ENCODE results near the gene TBL1X.

Gene TBL1X

DNA sequence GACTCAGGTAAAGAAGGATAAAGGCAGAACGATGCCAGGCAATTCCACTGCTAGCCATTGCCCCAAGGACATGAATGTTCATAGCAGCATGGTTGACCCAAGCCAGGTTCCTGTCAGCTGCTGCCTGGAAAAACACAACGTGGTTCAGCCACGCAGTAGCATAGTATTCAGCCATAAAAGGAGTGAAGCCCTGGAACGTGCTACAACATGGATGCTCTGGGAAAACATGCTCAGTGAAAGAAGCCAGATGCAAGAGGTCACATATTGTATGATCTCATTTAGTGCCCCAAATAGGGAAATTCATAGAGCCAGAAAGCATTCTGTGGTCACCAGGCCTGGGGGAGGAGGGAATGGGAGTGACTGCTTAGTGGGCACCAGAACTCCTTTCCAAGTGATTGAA, 170.9 kb downstream of the TBL1X start:
- no peak for DNase-seq

DNA sequence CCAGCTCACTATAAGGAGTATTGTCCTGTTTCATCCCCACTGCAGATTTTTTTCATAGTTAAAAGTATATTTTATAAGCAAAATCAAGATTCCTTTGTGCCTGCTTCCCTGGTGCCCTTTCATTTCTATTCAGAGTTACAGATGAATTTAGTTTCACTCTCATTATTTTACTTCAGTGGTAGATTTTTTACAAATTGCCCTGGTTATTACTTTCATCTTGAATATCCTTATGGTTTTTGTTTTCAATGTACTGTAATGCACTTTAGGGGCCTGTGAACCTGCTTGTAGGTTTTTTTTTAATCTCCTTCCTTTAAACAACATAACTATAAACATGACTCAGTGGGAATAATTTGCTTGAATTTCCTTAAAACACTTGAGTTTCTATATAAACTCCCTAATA, 174.0 kb downstream of the TBL1X start:
- DNase-seq: no peak

DNA sequence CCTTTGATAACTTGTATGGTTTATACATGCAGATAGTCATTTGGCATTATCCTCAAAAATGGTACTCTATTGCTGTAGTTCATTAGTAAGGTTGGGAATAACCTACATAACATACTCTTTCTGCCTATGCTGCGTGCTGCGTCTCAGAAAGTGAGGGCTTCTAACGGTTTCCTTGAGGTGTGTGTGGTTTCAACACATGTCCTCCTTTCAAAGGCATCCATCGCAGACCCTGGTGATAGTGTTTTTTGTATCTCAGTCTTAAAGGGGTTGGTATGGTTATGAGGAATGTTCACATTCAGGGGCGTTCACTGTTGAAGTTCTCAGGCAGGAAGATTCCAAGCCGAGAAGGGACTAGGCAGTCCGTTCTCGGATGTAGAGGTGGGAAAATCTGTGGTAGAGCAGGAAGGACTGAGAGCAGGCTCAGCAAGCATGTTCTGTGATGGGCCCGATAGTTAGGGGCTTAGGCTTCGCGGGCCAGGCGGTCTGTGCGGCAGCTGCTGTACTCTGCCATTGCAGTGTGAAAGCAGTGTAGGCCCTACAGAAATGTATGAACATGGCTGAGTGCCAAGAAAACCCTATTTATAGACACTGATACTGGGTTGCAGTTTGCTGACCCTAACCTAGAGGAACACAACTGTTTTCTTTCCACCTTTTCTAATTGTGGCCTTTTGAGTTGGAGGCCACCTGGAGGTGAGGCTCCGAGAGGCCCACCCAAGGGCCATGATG, 177.6 kb downstream of the TBL1X start:
- DNase-seq: no peak

DNA sequence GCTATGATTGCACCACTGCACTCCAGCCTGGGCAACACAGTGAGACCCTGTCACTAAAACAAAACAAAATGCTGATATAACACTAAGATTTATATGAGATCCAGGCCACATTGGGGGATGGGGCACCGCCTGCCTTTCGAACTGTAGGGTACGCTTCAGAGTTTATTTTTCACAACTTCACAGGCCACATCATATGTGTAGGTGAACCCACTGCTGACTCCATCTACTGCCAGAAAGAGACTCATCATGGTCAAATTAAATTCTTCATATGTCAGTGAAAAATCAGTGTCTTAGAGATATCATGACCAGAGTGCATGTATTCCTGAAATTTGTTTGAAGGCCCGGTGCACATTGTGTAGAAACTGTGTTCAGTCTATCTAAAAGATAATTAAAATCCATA, 178.9 kb downstream of the TBL1X start:
- DNase-seq: no peak

DNA sequence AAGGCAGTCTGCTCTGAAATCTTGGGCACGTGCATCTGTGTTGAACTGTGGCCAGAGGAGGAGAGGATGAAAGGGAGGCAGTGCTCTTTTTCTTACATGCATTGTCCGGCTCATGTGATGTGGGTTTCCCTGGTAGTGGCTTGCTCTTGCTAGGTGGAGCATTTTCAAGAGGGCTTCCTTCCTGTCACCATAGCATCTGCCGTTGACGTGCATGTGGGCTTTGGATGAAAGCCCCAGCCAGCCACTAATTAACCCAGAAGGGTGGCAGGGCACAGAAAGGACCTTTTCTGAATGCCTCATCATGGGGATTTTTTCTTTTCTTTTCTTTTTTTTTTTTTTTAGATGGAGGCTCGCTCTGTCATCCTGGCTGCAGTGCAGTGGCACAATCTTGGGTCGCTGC, 179.5 kb downstream of the TBL1X start:
- no peak for DNase-seq

DNA sequence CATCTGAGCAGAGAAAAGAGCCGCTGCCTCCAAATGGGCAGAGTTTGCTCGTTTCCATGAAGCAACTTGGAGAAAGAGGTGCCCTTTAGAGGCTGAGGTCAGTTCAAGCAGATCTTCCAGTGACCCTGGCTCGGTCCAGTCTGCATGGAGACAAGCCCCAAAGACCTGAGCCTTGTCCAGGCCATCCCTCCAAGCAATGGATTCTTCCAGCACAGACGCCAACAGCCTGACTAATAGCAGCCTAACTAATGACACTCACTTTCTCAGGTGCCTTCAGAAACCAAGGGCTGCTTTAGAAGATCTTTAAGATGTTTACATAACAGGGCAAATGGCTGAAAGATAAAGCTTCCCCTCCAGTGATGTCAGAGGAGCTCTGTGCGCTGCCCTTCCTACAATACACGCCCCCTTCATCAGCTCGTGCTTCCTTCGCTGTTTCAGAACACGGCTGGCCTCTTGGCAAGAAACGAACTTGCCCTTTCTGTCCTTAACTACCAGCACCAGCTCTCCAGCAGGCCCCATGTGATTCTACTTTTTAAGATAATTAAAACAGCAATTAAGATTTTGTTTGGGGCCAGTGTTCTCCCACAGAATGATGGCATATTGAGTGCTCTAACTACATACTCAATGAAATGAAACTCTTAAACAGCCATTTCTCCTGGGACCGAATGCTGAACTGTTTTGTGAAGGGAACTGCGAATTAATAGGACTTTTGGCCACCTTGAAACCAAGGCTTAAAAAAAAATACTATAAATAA, 181.8 kb downstream of the TBL1X start:
- DNase-seq: no peak

DNA sequence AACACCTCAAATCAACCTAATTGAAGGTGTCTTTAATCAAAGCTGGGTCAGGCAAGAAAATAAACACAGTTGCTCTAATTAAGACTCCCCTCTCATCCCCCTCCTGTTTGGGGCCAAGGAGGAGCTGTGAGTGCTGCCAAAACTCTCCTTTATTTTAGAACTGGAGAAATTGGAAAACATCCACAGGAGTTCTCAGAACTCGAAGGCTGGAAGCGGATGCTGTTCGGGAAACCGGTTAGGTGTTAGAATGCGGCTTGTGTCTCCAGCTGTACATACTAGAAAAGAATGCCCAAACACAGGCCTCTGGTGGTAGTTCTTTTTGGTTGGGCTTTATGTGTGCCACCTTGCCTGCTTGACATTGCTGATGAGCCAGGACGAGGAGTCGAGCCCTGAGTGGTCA, 182.6 kb downstream of the TBL1X start:
- no peak for DNase-seq

DNA sequence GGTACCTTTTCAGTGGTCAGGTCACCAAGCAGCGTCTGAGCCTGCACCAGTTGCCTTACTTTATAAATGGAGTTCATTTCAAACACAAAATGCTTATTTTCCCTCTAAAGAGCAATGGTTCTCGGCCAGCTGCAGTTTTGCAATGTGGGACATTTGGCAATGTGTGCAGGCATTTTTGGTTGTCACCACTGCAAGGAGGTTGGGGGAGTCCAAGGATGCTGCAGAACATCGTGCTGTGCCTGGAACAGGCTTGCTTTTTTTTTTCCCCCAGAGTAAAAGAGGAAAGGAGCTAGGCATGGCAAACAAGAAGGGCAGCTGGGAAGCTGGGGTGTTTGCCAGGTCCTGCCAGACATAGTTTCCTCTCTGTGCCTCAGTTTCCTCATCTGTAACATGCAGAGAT, 185.2 kb downstream of the TBL1X start:
- no peak for DNase-seq

DNA sequence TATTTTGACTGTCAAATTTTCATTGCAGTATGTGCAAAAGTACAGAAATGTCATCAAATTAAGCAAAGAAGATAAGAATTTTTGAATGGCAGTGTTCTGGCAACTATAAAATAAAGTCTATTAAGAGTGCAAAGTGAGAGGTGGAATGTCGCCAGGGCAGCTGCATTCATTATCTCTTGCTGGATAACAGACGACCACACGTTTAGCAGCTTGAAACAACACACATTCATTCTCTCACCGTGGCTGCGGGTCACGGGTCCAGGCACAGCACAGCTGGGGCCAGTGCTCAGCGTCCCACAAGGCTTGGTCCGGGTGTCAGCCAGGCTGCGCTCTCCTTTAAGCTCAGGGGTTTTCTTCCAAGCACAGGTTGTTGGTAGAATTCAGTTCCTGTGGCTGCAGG, 186.9 kb downstream of the TBL1X start:
- DNase-seq: peak in 1 of 2 experiments; percentile 36

DNA sequence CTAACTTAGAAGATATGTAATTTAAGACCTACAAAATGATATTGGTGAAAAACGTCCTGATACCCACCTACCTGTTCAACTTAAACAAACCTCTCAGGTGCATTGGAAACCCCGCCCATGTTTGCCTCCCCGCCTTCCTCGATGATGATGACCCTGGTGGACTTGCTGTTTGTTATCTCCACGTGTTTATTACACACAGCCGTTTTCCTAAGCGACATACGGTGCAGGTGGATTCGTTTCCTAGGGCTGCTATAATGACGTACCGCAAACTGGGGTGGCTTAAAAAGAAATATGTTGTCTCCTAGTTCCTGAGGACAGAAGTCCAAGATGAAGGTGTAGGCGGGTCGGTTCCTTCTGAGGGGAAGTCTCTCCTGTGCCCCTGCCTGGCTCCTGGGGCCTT, 190.1 kb downstream of the TBL1X start:
- DNase-seq: no peak

DNA sequence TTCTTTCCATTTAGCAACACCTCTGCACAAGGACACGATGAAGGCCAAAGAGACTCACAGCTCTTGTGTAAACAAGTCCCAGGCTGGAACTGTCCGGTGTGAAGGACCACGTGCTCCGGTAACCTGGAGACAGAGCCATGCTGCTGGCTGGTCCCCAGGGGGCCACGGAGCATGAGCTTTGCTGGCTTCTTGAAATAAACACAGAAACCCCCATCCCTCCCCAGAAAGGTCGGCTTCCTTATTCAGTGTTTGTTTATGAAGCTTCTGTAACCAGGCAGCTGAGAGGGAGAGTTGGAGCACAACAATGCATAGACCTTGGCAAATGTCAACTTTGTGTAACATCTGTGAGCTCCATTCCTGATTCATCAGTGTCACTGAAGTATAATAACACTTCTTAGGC, 191.4 kb downstream of the TBL1X start:
- no peak for DNase-seq

DNA sequence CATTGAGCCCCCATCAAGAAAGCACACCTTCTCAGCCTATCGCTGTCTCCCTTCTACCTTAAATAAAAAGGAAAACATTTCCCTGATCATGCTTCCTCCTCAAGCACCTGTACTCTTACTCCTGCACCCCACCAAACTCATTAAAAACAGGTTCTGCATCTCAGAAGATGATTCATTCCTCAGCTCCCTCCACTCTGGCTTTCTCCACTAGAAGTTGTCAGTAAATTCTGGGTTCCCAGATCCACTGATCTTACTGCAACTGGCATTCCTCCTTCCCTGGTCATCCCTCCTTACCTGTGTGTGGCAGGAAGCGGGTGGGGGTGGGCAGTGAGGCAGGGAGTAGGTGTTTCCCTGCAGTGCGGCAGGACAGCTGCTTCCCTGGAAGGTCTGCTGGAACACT, 192.0 kb downstream of the TBL1X start:
- DNase-seq: no peak

DNA sequence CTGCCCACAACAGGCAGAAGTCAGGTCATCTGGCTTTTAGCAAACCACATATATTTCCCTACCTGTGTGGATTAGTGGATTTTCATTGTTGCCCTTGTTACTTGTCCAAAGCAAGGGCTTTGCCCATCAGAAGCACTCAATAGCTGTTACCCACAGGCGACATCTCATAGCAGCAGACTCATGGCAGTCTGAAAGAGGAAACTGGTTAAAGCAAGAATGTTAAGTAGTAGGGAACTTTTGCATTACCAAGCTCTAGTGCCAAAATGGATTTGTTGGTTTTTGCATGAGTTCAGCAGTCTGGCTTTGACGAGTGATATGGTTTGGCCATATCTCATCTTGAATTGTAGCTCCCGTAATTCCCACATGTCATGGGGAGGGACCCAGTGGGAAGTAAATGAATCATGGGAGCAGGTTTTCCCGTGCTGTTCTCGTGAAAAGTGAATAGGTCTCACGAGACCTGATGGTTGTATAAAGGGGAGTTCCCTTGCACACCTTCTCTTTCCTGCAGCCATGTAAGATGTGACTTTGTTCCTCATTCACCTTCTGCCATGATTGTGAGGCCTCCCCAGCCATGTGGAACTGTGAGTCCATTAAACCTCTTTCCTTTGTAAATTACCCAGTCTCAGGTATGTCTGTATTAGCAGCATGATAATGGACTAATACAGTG, 192.9 kb downstream of the TBL1X start:
- no peak for DNase-seq

DNA sequence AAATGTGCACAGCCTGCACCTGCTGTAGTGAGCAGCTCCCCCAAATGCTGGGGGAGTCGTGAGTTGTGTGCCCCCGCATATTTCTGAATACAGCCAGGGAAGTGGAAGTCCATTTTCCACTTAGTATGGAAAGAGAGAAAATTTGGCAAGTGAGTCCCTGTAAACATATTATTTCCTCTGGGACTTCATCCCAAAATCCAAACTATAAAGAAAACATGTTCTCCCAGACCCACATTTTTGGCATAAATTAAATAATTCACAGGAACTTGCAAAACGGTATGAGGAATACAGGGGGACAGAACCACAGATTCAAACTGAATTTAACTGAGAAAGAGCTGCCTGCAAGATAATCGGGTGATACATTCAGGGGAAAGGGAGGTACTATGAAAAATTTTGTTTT, 193.6 kb downstream of the TBL1X start:
- DNase-seq: no peak

DNA sequence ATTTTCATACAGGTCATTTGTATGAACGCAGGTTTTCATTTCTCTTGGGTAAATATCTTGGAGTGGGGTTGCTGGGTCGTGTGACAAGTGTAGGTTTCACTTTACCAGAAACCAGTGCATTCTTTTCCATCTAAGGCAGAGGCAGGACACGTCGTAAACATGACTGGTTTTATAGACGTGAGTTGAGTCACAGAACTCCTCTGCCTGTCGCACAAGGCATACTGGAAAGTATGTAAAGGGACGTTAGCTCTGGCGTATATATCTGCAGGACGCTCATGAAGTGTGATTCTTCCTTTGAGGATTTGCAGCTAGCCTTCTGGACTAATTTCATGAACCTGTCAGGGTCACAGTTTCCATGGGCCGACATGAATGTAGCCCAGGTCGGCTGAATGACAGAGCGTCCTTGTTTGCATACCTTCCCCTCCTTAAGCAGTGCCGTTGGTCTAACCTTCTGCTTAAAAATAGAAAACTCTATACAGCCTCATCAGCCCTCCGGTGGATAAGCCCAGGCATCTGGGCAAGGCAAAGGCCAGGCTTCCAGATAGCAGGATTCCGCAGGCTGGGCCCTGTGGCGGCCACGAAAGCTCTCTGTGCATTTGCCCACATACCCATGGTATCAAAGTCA, 194.8 kb downstream of the TBL1X start:
- peak; percentile 56 to 75 for DNase-seq

DNA sequence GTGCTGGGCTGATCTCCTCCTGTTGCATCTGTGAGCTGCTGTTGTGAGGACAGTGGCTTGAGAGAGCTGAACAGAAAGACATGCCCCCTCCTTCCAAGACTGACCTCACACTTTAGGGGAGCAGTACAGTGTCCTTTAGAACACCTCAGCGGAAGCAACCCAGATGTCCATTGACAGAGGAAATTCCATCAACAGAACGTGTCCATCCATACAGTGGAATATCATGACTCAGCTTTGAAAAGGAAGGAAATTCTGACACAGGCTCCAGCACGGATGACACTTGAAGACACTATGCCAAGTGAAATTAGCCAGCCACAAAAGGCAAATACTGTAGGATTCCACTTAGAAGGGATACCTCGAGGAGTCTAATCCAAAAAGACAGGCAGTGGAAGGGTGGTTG, 197.3 kb downstream of the TBL1X start:
- DNase-seq: no peak

DNA sequence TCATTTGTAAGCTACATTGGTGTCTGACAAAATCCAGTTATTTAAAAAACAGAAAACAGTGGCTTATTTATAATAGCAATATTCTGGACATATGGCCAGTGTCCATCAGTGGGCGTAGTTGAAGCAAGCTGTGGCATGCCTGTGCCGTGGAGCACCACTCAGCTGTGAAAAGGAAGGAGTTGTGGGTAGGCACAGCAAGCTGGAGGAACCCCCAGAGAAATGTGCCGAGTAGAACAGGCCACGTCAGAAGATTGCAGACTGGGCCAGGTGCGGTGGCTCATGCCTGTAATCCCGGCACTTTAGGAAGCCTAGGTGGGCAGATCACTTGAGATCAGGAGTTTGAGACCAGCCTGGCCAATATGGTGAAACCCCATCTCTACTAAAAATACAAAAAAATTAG, 198.4 kb downstream of the TBL1X start:
- no peak for DNase-seq

DNA sequence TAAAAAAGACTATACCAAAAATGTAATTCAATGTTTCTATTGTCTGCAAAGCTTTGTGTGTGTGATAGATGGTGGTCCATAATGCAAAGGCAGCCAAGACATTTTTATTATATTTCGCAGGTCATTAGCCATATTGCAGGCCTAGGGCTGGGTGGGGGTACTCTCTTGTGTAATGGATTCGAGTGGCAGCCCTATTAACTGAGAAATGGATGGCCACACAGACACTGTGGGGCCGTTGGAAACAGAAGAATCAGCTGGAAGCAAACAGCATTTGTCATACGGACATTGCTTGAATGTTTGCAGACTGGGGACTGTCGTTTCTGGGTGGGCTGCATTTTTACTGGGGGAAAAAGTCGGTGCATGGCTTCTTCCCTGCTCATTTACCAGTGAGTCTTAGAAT, 199.4 kb downstream of the TBL1X start:
- DNase-seq: no peak

DNA sequence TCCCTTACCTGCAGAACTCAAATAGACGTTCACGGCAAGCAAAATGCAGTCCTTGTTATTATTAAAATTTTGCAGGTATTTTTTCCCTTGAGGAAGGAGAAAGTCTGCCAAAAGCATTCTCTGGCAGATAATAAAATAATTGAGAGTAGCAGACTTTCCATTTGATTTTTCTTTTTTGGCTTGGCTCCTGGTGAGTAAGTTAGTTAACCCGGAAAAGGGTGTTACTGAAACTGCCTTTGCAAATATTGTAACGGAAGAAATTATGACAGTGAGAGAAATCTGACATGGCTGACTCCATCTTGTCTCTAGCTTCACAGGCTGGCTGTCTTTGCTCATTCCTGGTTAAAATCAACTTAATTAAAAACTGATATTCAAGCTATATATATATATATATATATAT, 200.3 kb downstream of the TBL1X start:
- DNase-seq: no peak

DNA sequence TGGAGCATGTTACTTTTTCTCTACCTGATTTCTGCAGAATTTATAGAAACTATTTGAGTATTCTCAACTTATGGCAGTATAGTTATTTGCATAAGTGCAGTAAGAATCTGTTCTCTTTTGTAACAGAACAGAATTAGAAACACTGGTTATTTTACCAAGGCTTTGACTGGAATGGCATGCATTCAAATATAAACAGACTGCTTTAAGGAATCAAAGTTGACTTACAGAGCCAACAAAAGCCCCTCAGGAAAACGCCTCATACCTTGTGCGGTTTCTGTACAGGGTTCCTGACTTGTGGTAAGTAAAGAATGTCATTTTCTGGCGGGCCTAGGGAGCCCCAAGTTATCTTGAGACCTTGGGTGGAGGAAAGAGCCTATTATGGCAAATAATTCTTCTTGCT, 203.7 kb downstream of the TBL1X start:
- DNase-seq: no peak

DNA sequence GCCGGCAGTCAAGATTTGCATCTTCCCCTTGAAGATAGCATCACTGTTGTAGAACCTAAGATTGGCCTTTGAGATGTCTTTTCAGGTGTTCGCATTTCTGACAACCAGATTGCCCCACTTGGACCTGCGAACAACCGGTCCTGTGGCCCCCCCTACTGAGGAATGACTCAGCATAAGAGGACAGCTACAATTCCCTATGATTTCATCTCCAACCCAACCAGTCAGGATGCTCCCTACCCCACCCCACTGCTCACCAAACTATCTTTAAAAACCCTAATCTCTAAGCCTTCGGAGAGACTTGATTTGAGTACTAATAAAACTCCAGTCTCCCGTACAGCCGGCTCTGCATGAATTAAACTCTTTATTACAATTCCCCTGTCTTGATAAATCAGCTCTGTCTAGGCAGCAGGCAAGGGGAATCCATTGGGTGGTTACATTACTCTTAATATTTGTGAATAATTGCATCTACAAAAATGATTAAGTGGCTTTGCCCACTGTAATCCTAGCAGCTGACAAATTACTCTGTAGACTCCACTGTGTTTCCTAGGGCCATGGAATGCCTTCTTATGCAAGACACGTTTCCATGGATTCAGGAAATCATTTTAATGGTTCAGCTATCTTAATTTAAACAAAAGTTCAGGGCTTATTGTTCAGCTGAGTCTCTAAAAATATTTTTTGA, 205.4 kb downstream of the TBL1X start:
- DNase-seq: no peak

DNA sequence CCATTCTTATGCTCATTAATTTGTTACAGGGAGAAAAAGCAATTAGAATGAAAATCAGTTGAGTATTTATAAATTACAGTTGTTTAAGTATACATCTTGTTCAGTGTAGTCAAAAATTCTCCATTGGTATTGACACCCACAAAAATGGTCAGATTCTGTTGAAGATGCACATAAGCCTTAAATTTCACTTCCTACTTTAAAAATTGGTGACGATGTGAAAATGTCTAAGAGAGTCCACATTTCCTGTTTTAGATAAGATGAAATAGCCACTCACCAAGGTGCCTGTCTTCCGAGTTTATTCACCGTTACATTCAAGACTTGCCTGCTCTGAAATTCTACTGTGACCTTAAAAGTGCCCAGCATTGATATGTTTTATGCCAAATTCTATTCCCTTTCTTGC, 207.1 kb downstream of the TBL1X start:
- DNase-seq: no peak

DNA sequence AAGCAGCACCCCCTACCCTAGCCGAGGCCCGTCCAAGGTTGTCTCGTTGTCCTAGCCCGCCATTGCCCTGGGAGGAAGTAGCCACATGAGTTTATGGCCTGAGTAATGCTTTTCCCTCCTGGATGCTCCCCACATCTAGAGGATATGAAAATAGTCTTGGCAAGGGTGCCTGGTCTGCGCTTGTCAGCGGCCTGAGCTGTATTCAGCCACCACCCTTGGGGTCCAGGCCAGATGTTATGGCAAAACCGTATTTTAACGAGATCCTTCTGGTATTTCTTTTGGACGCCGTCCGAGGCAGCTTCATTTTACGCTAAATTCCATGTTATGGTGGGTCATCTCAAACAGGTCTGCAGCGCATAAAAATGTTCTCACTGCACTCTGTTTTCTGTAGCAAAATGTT, 211.4 kb downstream of the TBL1X start:
- no peak for DNase-seq

Data from NCI-H526 (cell line).